K562 (cell line): ENCODE results near the gene BACE2. TPM values are rescaled to one million over a fixed set of nuclear protein-coding genes. Genes with fewer than 3 reads are reported as not detected.

Source experiments
- ATAC-seq: fragments of 200-7000 bp; cut with Tn5 transposase; 3 replicates; pipeline ENCODE4 v1.9.1; 2020; ENCODE audit warnings: moderate library complexity
- BruUV-seq: library from RNA; stranded (reverse); fragments of 400-500 nt; replicated peaks from 2 replicates; lab custom pipeline; 2021; lab: Mats Ljungman, UMichigan
- CTCF ChIA-PET: fragments of 300-600 bp; formaldehyde crosslinking; extraction: SDS; loops from one replicate; lab custom pipeline; 2021; ENCODE audit warnings: low intra/inter-chr PET ratio; lab: Yijun Ruan, JAX
- POLR2A ChIA-PET: fragments of 300-600, 350-650 bp; sonication (Branson Sonifier 250); formaldehyde crosslinking; extraction: SDS; loops from one replicate; lab custom pipeline; 2021; ENCODE audit warnings: antibody characterized with exemption, inconsistent platforms; lab: Yijun Ruan, JAX
- DNase-seq, 4 experiments: peaks; one replicate each; pipeline versions ENCODE4 v3.0.0 to v3.0.0-alpha.2; 2011 to 2018; ENCODE audit warnings: low spot score in 3 of 4, mixed read lengths in 3 of 4; ENCODE audit errors: extremely low read depth in 1 of 4
- FAIRE-seq: peaks from 2 replicates; lab custom pipeline; 2011; peaks lifted over from hg19 to GRCh38; lab: Jason Lieb, UNC
- H2AFZ ChIP-seq: 2 replicates; pipeline ENCODE4 v1.6.0; 2011; ENCODE audit warnings: low read depth, low read length, control low read depth, inconsistent platforms
- H3K27ac ChIP-seq: fragments of 200-600 bp; 3 replicates; pipeline ENCODE4 v1.8.0; 2011; ENCODE audit warnings: low read depth, mild to moderate bottlenecking, control low read depth, inconsistent platforms, low read length, moderate library complexity, mixed read lengths; ENCODE audit errors: extremely low read depth
- H3K27me3 ChIP-seq, 2 experiments: fragments of 300-600 bp in 1 of 2; 2 replicates in 1 of 2; 3 replicates in 1 of 2; pipeline versions ENCODE4 v1.6.0 to v1.8.0; 2011; ENCODE audit warnings: inconsistent platforms in 2 of 2, low read length in 2 of 2, mild to moderate bottlenecking in 1 of 2, mixed read lengths in 1 of 2, moderate library complexity in 1 of 2; ENCODE audit not compliant: control insufficient read depth in 2 of 2, insufficient read depth in 2 of 2
- H3K36me3 ChIP-seq: fragments of 300-600 bp; 3 replicates; pipeline ENCODE4 v1.8.0; 2011; ENCODE audit warnings: mild to moderate bottlenecking, low read length, inconsistent platforms; ENCODE audit not compliant: control insufficient read depth, insufficient read depth
- H3K4me1 ChIP-seq, 2 experiments: fragments of 200-600 bp in 1 of 2; replicated peaks in 1 of 2; 2 replicates in 1 of 2; 3 replicates in 1 of 2; pipeline versions ENCODE4 v1.5.1 to v1.8.0; 2011; ENCODE audit warnings: inconsistent platforms in 2 of 2, low read length in 2 of 2, mild to moderate bottlenecking in 1 of 2, mixed read lengths in 1 of 2, moderate library complexity in 1 of 2; ENCODE audit not compliant: control insufficient read depth in 2 of 2, insufficient read depth in 2 of 2
- H3K4me2 ChIP-seq: 2 replicates; pipeline ENCODE4 v1.6.1; 2011; ENCODE audit warnings: low read length, control low read depth, inconsistent platforms, mixed read lengths; ENCODE audit not compliant: insufficient read depth
- H3K4me3 ChIP-seq: fragments of 200-600 bp; sonication (generic), shearing (Covaris generic); 2 replicates; pipeline ENCODE4 v1.5.1; 2016; ENCODE audit warnings: control low read depth, inconsistent platforms
- H3K79me2 ChIP-seq: fragments of 200-600 bp; 3 replicates; pipeline ENCODE4 v1.8.0; 2011; ENCODE audit warnings: low read length, inconsistent platforms; ENCODE audit not compliant: control insufficient read depth, insufficient read depth
- H3K9ac ChIP-seq, 2 experiments: 2 replicates each; pipeline versions ENCODE4 v1.6.0 to v1.6.1; 2011; ENCODE audit warnings: low read depth in 2 of 2, low read length in 2 of 2, control low read depth in 1 of 2, inconsistent platforms in 1 of 2, mild to moderate bottlenecking in 1 of 2, mixed read lengths in 1 of 2; ENCODE audit not compliant: insufficient read depth in 1 of 2
- H3K9me1 ChIP-seq: one replicate; pipeline ENCODE4 v1.6.0; 2011; ENCODE audit warnings: inconsistent platforms, mild to moderate bottlenecking, low read length, moderate library complexity; ENCODE audit not compliant: control insufficient read depth, insufficient read depth
- H3K9me3 ChIP-seq: replicated peaks from 2 replicates; pipeline ENCODE4 v1.5.1; 2011; ENCODE audit warnings: low read depth, low read length, inconsistent platforms; ENCODE audit not compliant: control insufficient read depth, insufficient read depth
- H4K20me1 ChIP-seq: replicated peaks from 2 replicates; pipeline ENCODE4 v1.6.1; 2011; ENCODE audit warnings: low read length, inconsistent platforms, mixed read lengths; ENCODE audit not compliant: control insufficient read depth, insufficient read depth
- FOXJ2 ChIP-seq: fragments of 200-800 bp; sonication (Bioruptor generic); IDR thresholded peaks from 2 replicates; pipeline ENCODE4 v1.6.1; 2016; ENCODE audit warnings: missing genetic modification characterization, missing compliant biosample characterization
- FOXK2 ChIP-seq, 2 experiments: fragments of 450-650 bp; IDR thresholded peaks in 1 of 2; conservative IDR thresholded peaks in 1 of 2; 2 replicates each; pipeline ENCODE4 v1.6.1; 2016; ENCODE audit warnings: low read depth in 2 of 2, mild to moderate bottlenecking in 1 of 2
- GABPB2 ChIP-seq: fragments of 250-450 bp; sonication (Bioruptor Pico); conservative IDR thresholded peaks from 2 replicates; pipeline ENCODE4 v1.5.1; 2021; ENCODE audit warnings: mild to moderate bottlenecking
- KDM2B ChIP-seq: fragments of 250-450 bp; sonication (Bioruptor Pico); IDR thresholded peaks from 2 replicates; pipeline ENCODE4 v1.8.0; 2021; ENCODE audit warnings: mild to moderate bottlenecking, moderate library complexity
- KHSRP ChIP-seq: fragments of 450-650 bp; IDR thresholded peaks from 2 replicates; pipeline ENCODE4 v1.6.1; 2017
- MCM3 ChIP-seq: fragments of 450-650 bp; IDR thresholded peaks from 2 replicates; pipeline ENCODE4 v1.6.1; 2016
- MTA3 ChIP-seq: fragments of 450-650 bp; formaldehyde crosslinking; IDR thresholded peaks from 2 replicates; pipeline ENCODE4 v1.6.1; 2017; ENCODE audit warnings: mild to moderate bottlenecking, borderline replicate concordance
- RAD21 ChIP-seq, 2 experiments: fragments of 250-450 bp in 1 of 2; fragments of 450-650 bp in 1 of 2; sonication (Bioruptor Pico) in 1 of 2; formaldehyde crosslinking in 1 of 2; IDR thresholded peaks in 1 of 2; conservative IDR thresholded peaks in 1 of 2; 2 replicates each; pipeline versions ENCODE4 v1.4.0 to v1.8.0; 2020 to 2022; ENCODE audit warnings: mild to moderate bottlenecking in 2 of 2, moderate library complexity in 1 of 2
- SLC30A9 ChIP-seq: fragments of 250-450 bp; sonication (Bioruptor Pico); IDR thresholded peaks from 2 replicates; pipeline ENCODE4 v1.8.0; 2022; ENCODE audit warnings: mild to moderate bottlenecking, moderate library complexity
- SMAD1 ChIP-seq: fragments of 150-350 bp; IDR thresholded peaks from 2 replicates; pipeline ENCODE4 v1.6.1; 2014; ENCODE audit warnings: low read length, low read depth; ENCODE audit not compliant: partially characterized antibody
- SRSF9 ChIP-seq: fragments of 200-400 bp; formaldehyde crosslinking; IDR thresholded peaks from 2 replicates; pipeline ENCODE4 v1.6.1; 2017; ENCODE audit warnings: low read depth, low read length, borderline replicate concordance
- TCF3 ChIP-seq: sonication (generic); formaldehyde crosslinking; IDR thresholded peaks from 2 replicates; pipeline ENCODE4 v1.4.0; 2020; ENCODE audit warnings: mild to moderate bottlenecking, missing genetic modification reagents
- ZBED1 ChIP-seq: IDR thresholded peaks from 2 replicates; pipeline ENCODE4 v1.6.1; 2014
- ZNF785 ChIP-seq: fragments of 250-450 bp; sonication (Bioruptor Pico); IDR thresholded peaks from 2 replicates; pipeline ENCODE4 v1.4.0; 2020; ENCODE audit warnings: mild to moderate bottlenecking
- WGBS: fragments of 100-300 bp; shearing (Covaris generic); methylation state at CpG from one replicate; pipeline ENCODE4 v1.1.6; 2016; ENCODE audit warnings: low coverage, mixed read lengths; ENCODE audit not compliant: insufficient coverage; ENCODE audit errors: missing lambda C conversion rate; 5-methylcytosine and 5-hydroxymethylcytosine counted together
- in situ Hi-C: fragments of 300-500 bp; cut with MboI; formaldehyde crosslinking; loops from 4 replicates; pipeline ENCODE4 v1.15.0; 2018; ENCODE audit warnings: inconsistent platforms, mixed read lengths
- intact Hi-C: fragments of 100-400 bp; cut with micrococcal nuclease; formaldehyde crosslinking; loops from 2 replicates; pipeline ENCODE4 v1.14.2; 2022
- polyA plus RNA-seq, 8 experiments: library from polyadenylated mRNA; depleted of rRNA in 4 of 8; stranded (reverse) in 5 of 8; unstranded in 3 of 8; fragments of >200 nt; fragmentation: Nextera tagmentation in 2 of 8; fragmentation: Illumina TruSeq in 1 of 8; extraction: Ambion mirVana in 2 of 8; extraction: Trizol in 1 of 8; gene quantifications; 2 replicates each; pipeline versions ENCODE4 v1.2.1 to v1.2.3, GENCODE V29; 2011 to 2014; ENCODE audit warnings: inconsistent platforms in 1 of 8, missing spikeins in 1 of 8
- total RNA-seq, 7 experiments: library from RNA; depleted of rRNA in 6 of 7; stranded (reverse); fragments of >200 nt in 6 of 7; fragmentation: Illumina TruSeq in 2 of 7; extraction: Trizol in 2 of 7; gene quantifications; 2 replicates each; pipeline versions ENCODE4 v1.2.1 to v1.2.3, GENCODE V29; 2011 to 2021; ENCODE audit warnings: low replicate concordance in 1 of 7
- TF ChIP-seq, protein P1 (sequence below): sonication (generic); formaldehyde crosslinking; IDR thresholded peaks from 2 replicates; pipeline ENCODE4 v1.8.0; 2022; ENCODE audit warnings: mild to moderate bottlenecking, missing genetic modification reagents

Gene BACE2
- total and polyA plus RNA-seq, 9 of the 15 experiments (the other 6 are each of a cell fraction or from before 2014, with no cell fraction given) = 0.05 to 0.24 (median 0.15) TPM; not detected in 2

DNA sequence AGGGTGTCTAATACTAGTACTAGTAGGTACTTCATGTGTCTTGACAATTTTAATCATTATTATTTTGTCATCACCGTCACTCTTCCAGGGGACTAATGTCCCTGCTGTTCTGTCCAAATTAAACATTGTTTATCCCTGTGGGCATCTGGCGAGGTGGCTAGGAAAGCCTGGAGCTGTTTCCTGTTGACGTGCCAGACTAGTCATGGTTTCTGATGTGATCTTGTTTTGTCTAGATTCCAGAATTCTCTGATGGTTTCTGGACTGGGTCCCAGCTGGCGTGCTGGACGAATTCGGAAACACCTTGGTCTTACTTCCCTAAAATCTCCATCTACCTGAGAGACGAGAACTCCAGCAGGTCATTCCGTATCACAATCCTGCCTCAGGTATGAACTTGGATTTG, 82.6 kb downstream of the BACE2 start (continued):
- TF ChIP-seq SLC30A9 (CRISPR knock-in tag) (no peak), FOXJ2 (tag) (no peak), SMAD1 (no peak), KDM2B (no peak), ZBED1 (no peak)
- TF ChIP-seq, protein P1, sequence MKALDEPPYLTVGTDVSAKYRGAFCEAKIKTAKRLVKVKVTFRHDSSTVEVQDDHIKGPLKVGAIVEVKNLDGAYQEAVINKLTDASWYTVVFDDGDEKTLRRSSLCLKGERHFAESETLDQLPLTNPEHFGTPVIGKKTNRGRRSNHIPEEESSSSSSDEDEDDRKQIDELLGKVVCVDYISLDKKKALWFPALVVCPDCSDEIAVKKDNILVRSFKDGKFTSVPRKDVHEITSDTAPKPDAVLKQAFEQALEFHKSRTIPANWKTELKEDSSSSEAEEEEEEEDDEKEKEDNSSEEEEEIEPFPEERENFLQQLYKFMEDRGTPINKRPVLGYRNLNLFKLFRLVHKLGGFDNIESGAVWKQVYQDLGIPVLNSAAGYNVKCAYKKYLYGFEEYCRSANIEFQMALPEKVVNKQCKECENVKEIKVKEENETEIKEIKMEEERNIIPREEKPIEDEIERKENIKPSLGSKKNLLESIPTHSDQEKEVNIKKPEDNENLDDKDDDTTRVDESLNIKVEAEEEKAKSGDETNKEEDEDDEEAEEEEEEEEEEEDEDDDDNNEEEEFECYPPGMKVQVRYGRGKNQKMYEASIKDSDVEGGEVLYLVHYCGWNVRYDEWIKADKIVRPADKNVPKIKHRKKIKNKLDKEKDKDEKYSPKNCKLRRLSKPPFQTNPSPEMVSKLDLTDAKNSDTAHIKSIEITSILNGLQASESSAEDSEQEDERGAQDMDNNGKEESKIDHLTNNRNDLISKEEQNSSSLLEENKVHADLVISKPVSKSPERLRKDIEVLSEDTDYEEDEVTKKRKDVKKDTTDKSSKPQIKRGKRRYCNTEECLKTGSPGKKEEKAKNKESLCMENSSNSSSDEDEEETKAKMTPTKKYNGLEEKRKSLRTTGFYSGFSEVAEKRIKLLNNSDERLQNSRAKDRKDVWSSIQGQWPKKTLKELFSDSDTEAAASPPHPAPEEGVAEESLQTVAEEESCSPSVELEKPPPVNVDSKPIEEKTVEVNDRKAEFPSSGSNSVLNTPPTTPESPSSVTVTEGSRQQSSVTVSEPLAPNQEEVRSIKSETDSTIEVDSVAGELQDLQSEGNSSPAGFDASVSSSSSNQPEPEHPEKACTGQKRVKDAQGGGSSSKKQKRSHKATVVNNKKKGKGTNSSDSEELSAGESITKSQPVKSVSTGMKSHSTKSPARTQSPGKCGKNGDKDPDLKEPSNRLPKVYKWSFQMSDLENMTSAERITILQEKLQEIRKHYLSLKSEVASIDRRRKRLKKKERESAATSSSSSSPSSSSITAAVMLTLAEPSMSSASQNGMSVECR = no peak

DNA sequence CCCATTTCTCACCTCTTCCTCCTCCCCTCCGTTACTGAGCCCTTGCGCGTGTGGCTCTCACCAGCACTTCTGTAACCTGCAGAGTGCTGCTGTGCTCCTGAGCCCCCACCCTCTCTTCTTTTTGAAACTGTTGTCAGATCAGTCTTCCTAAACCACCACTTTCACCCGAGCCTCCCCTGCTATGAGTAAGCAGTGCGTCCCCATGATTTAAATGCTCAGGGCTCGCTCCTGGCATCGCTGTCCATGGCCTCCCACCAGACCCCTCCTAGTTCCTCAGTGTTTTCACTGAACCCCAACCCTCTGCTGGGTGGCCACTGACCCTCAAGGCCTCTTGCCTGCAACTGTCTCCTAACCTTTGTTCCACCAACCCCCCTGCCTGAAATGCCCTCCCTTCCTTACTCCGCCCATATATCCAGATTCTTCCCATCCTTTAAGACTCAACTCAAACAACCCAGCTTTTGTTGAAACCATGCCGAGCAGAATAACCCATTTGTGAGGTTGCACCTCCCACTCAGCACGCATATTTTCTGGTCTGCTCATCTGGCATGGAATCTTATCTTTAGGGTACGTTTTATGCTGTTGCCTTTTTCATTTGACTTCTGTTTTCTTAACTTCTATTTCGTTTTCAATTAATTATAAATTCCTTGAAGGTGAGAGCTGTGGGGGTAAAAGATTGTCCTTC, 84.1 kb downstream of the BACE2 start:
- peaks cover 0 to 3% of the 10 kb centered on the region in 2 experiments; a peak in 1 of 5 replicates for H3K4me1 ChIP-seq
- H4K20me1 ChIP-seq = 0 out of 2 replicates have a peak, but pooled peaks cover 6% of the 10 kb centered on the region
- no peak overlapping the region for H3K9ac ChIP-seq
- WGBS = 0% methylated on average over 12 of the region's 12 CpGs
- in situ Hi-C loops (no loop called here), intact Hi-C loops (no loop called here)
- H3K4me3 ChIP-seq = no peak overlapping the region
- H3K27ac ChIP-seq = no peak overlapping the region
- no peaks in the 10 kb centered on the region for H3K9me3 ChIP-seq
- FAIRE-seq (no peak), DNase-seq (no peak), ATAC-seq (no peak)
- no peaks in the 10 kb centered on the region for H3K36me3 ChIP-seq
- H3K4me2 ChIP-seq = no peak overlapping the region
- no peaks in the 10 kb centered on the region for H3K79me2 ChIP-seq
- CTCF ChIA-PET = no interaction called here
- BruUV-seq = no TSS peak
- H2AFZ ChIP-seq = no peak overlapping the region
- peaks cover 15 to 22% of the 10 kb centered on the region in 2 experiments; a peak in 4 of 5 replicates for H3K27me3 ChIP-seq
- POLR2A ChIA-PET = no interaction called here
- no peaks in the 10 kb centered on the region for H3K9me1 ChIP-seq
- TF ChIP-seq SRSF9 (no peak), GABPB2 (no peak), MTA3 (no peak), FOXK2 (conservative IDR thresholded peaks at IDR 0.05 in 1 of 2, IDR thresholded peaks at IDR 0.05 in 1 of 2; ENCODE audit: low read depth in 2 of 2) (no peak), TCF3 (no peak), MCM3 (no peak), KHSRP (no peak), RAD21 (CRISPR knock-in tag; conservative IDR thresholded peaks at IDR 0.05 in 1 of 2, IDR thresholded peaks at IDR 0.05 in 1 of 2) (no peak), ZNF785 (no peak)
